ENCODE results near the gene SERPINA6. TPM values are rescaled to one million over a fixed set of nuclear protein-coding genes. Genes with fewer than 3 reads are reported as not detected.

SERPINA6 gene
- total and polyA plus RNA-seq, 8 donors: 0.08 to 0.28 (median 0.14) TPM; not detected in 4

DNA sequence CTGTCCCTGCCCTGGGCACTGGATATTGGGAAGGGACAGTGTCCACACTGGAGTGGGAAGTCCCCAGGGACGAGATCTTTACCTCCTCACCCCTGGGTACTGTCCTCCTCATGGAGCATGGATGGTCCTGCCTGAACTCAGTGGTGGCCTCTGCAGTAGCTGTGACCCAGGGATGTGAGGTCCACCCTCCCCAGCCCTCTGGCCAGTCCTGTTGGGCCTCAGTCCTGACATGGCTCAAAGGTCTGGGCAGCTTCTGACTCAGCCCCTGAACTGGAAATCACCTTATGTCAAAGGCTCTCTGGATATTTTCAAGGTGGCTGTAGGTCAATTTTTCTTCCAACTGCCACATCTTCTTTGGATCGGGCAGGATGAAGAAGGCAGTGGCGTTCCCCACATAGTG lies 40.9 kb upstream of the SERPINA6 start:
- ATAC-seq: no peak
- no peak overlapping the region for H3K4me3 ChIP-seq
- H3K36me3 ChIP-seq: no peaks in the 10 kb centered on the region
- peaks cover 0 to 8% of the 10 kb centered on the region in 2 donors for H3K4me1 ChIP-seq
- TF ChIP-seq, protein P1, sequence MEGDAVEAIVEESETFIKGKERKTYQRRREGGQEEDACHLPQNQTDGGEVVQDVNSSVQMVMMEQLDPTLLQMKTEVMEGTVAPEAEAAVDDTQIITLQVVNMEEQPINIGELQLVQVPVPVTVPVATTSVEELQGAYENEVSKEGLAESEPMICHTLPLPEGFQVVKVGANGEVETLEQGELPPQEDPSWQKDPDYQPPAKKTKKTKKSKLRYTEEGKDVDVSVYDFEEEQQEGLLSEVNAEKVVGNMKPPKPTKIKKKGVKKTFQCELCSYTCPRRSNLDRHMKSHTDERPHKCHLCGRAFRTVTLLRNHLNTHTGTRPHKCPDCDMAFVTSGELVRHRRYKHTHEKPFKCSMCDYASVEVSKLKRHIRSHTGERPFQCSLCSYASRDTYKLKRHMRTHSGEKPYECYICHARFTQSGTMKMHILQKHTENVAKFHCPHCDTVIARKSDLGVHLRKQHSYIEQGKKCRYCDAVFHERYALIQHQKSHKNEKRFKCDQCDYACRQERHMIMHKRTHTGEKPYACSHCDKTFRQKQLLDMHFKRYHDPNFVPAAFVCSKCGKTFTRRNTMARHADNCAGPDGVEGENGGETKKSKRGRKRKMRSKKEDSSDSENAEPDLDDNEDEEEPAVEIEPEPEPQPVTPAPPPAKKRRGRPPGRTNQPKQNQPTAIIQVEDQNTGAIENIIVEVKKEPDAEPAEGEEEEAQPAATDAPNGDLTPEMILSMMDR (IDR thresholded peaks at IDR 0.05): no peak
- H3K9me3 ChIP-seq: no peaks in the 10 kb centered on the region
- no peak overlapping the region for H3K27ac ChIP-seq
- no peaks in the 10 kb centered on the region for H3K27me3 ChIP-seq
- intact Hi-C loops (cut with DNase I): no loop called here
- no peak for DNase-seq

DNA sequence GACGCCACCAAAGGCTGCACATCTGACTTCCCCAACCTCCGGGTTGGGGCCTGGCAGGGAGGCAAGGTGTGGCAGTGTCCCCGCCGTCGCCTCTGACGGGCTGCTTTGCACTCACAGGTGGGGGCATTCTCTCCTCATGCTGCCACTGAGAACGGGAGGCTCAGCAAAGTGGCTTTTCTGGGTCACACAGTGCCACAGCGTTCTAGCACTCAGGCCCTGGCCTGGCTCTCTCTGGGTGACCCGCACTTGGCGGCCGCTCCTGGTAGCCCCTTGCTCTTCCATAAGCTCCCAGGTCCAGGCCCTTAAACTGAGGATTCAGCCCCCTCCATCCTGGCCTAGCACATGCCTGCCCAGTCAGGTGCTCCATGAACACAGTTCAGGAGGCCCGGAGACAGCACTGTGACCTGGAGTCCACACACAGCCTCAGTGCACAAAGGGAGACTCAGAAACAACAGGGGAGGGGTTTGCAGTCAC lies 40.1 kb upstream of the SERPINA6 start:
- H3K9me3 ChIP-seq: no peaks in the 10 kb centered on the region
- ATAC-seq (no peak), DNase-seq (peak in 1 of 4 donors; percentile 23)
- no peaks in the 10 kb centered on the region for H3K36me3 ChIP-seq
- H3K4me3 ChIP-seq: no peak overlapping the region
- TF ChIP-seq, protein P1 (IDR thresholded peaks at IDR 0.05): no peak
- peaks cover 0 to 8% of the 10 kb centered on the region in 2 donors for H3K4me1 ChIP-seq
- intact Hi-C loops (cut with DNase I): no loop called here
- H3K27ac ChIP-seq: no peak overlapping the region
- H3K27me3 ChIP-seq: no peaks in the 10 kb centered on the region

DNA sequence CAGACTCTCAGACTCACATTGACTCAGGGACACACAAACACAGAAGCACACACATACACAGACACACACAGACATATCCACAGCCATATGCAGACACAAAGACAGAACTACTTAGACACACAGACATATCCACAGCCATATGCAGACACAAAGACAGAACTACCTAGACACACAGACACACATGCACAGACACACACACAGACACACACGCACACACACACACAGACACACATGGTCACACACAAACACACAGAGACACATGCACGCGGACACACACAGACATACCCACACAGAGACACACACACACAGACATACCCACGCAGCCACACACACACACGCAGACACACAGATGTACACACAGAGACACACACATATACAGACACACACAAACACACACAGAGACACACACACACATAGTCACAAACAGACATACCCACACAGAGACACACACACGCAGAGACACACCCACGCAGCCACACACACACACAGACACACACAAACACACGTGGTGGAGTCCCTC lies 39.5 kb upstream of the SERPINA6 start:
- intact Hi-C loops (cut with DNase I): no loop called here
- H3K4me3 ChIP-seq: no peak overlapping the region
- no peaks in the 10 kb centered on the region for H3K9me3 ChIP-seq
- ATAC-seq (no peak), DNase-seq (no peak)
- no peak overlapping the region for H3K27ac ChIP-seq
- H3K27me3 ChIP-seq: no peaks in the 10 kb centered on the region
- peaks cover 0 to 4% of the 10 kb centered on the region in 2 donors for H3K4me1 ChIP-seq
- H3K36me3 ChIP-seq: no peaks in the 10 kb centered on the region
- TF ChIP-seq, protein P1 (IDR thresholded peaks at IDR 0.05): no peak

DNA sequence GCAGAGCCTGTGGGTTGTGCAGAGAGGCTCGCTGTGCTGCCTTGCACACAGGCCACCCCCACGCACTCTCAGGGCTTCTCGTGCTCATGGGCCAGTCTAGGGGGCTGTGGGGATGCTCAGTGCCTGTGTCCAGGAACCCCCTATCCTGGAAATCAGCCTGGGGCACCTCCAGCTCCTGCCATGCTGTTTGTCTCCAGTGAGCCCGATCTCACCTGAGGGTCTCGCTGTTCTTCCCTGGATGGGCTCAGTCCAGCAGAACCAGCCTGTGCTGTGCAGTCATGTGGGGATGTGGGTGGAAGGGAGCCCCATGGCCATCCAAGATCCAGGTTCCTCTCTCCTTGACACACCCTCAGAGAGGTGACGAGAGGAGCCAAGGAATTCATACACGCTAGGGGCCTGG lies 38.5 kb upstream of the SERPINA6 start:
- DNase-seq (no peak), ATAC-seq (no peak)
- no peak overlapping the region for H3K27ac ChIP-seq
- H3K36me3 ChIP-seq: no peaks in the 10 kb centered on the region
- TF ChIP-seq, protein P1 (IDR thresholded peaks at IDR 0.05): no peak
- intact Hi-C loops (cut with DNase I): no loop called here
- H3K4me3 ChIP-seq: no peak overlapping the region
- no peaks in the 10 kb centered on the region for H3K4me1 ChIP-seq
- H3K9me3 ChIP-seq: no peaks in the 10 kb centered on the region
- H3K27me3 ChIP-seq: no peaks in the 10 kb centered on the region

DNA sequence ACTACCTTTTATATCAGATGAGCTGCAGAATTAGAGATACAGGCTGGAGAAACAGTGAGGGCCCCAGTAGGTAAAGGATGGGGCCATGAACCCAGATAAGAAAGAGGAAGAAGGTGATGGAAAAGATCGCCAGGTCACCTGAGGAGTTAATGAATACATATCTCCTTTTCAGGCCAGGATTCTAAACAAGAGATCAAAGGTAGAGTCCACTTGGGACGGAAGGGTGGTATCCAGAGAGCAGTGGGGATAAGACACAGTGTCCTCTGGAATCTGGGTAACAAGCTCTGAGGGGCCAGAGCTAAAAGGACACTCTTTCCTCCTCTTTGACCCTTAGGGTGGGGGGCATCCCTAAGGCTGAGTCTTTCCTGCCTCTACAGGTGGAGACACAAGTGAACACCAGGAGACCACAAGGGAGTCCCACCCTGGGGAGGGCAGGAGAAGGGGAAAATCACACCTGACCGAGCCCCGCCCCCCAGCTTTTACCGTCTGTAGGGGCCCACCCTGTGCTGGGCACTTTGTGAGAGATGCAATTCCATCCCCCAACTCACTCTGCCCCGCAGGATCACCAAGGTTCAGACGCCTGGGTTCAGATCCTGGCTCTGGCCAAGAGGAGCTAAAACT lies 37.9 kb upstream of the SERPINA6 start:
- TF ChIP-seq, protein P1 (IDR thresholded peaks at IDR 0.05): no peak
- peaks cover 0 to 2% of the 10 kb centered on the region in 2 donors for H3K27me3 ChIP-seq
- ATAC-seq: no peak
- H3K4me1 ChIP-seq: no peaks in the 10 kb centered on the region
- no peak overlapping the region for H3K4me3 ChIP-seq
- intact Hi-C loops (cut with DNase I): no loop called here
- no peaks in the 10 kb centered on the region for H3K9me3 ChIP-seq
- no peaks in the 10 kb centered on the region for H3K36me3 ChIP-seq
- H3K27ac ChIP-seq: no peak overlapping the region
- DNase-seq: no peak
